BE2C (cell line): ENCODE results near the gene ZNF579.

Experiments used
- DNase-seq: peaks from one replicate; pipeline ENCODE4 v3.0.0-alpha.2; 2020
- H3K27me3 ChIP-seq: fragments of 250-450 bp; sonication (Bioruptor Pico); 2 replicates; pipeline ENCODE4 v1.5.1; 2020; ENCODE audit warnings: mild to moderate bottlenecking
- H3K36me3 ChIP-seq: fragments of 250-450 bp; sonication (Bioruptor Pico); 2 replicates; pipeline ENCODE4 v1.5.1; 2020; ENCODE audit warnings: mild to moderate bottlenecking
- H3K4me1 ChIP-seq: fragments of 250-450 bp; sonication (Bioruptor Pico); 2 replicates; pipeline ENCODE4 v1.5.1; 2020
- H3K4me3 ChIP-seq: 2 replicates; pipeline ENCODE4 v1.5.1; 2011; ENCODE audit warnings: low read depth, low read length
- H3K9me3 ChIP-seq: fragments of 250-450 bp; sonication (Bioruptor Pico); 2 replicates; pipeline ENCODE4 v1.5.1; 2020
- TF ChIP-seq, protein P1 (sequence below): IDR thresholded peaks from 2 replicates; pipeline ENCODE4 v1.5.1; 2012; ENCODE audit warnings: mild to moderate bottlenecking, low read depth, low read length

ZNF579 gene

DNA sequence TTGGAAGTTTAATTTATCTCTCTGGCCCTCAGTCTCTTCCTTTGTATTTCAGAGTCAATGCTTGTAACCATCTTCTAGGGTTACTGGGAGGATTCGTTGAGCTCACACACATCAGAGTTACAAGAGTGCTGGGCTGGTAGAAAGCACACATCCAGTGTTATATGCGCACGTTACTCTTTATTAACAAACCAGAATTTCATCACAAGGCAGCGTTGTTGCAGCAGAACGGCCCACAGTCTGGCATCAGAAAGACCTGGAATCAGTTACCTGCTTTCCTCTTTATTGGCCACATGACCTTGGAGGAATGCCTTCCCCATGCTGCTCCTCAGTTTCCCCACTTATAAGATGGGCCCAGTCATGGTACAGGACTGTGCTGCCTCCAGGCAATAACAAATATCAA lies 28.7 kb upstream of the ZNF579 start:
- Histone ChIP-seq H3K4me3 (no peak overlapping the region), H3K4me1 (no peaks in the 10 kb centered on the region; the same call in 1 of the 2 replicates), H3K36me3 (peaks cover 7% of the 10 kb centered on the region), H3K9me3 (no peaks in the 10 kb centered on the region), H3K27me3 (no peaks in the 10 kb centered on the region)
- DNase-seq: no peak
- TF ChIP-seq, protein P1, sequence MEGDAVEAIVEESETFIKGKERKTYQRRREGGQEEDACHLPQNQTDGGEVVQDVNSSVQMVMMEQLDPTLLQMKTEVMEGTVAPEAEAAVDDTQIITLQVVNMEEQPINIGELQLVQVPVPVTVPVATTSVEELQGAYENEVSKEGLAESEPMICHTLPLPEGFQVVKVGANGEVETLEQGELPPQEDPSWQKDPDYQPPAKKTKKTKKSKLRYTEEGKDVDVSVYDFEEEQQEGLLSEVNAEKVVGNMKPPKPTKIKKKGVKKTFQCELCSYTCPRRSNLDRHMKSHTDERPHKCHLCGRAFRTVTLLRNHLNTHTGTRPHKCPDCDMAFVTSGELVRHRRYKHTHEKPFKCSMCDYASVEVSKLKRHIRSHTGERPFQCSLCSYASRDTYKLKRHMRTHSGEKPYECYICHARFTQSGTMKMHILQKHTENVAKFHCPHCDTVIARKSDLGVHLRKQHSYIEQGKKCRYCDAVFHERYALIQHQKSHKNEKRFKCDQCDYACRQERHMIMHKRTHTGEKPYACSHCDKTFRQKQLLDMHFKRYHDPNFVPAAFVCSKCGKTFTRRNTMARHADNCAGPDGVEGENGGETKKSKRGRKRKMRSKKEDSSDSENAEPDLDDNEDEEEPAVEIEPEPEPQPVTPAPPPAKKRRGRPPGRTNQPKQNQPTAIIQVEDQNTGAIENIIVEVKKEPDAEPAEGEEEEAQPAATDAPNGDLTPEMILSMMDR: no peak

DNA sequence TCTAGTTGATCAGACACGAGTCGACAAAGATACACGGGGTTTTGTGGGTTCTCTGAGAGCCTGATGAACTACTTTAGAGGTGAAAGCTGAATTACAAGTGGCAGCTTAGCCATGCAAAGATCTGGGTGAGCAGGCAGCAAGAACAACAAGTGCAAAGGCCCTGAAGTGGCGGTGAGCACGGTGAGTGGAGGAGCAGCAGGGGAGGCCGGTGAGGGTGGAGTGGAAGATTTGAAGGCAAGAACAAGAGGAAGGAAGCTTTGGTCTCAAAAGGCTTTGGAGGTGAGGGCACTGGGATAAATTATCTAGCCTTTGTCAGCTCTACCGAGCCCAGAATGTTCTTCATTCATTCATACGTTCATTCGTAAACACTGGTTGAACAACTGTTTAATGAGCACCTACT lies 26.2 kb upstream of the ZNF579 start:
- no peaks in the 10 kb centered on the region; the same call in 1 of the 2 replicates for H3K4me1 ChIP-seq
- no peak overlapping the region; the same call in 1 of the 2 replicates for H3K4me3 ChIP-seq
- TF ChIP-seq, protein P1: no peak
- no peaks in the 10 kb centered on the region for H3K27me3 ChIP-seq
- no peak for DNase-seq
- no peaks in the 10 kb centered on the region for H3K9me3 ChIP-seq
- peaks cover 7% of the 10 kb centered on the region for H3K36me3 ChIP-seq

DNA sequence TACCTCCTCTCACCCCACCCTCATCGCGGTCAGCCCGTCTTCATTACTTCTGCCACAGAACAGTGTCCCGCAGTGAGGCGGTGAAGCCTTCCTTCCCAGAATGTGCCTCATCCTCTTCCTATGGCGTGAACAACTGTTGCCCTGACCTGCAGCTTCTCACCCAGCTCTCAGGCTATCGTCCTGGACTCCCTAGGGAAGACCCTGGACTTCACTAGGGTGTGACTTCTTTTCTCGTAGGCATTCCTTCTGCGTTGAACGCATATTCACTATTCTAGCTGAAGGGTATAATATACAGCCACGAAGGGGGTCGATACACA lies 25.8 kb upstream of the ZNF579 start:
- Histone ChIP-seq H3K9me3 (no peaks in the 10 kb centered on the region), H3K4me1 (no peaks in the 10 kb centered on the region; the same call in 1 of the 2 replicates), H3K36me3 (peaks cover 7% of the 10 kb centered on the region), H3K27me3 (no peaks in the 10 kb centered on the region), H3K4me3 (peak overlapping the region; percentile 90)
- TF ChIP-seq, protein P1: no peak
- no peak for DNase-seq

GRCh38 chr19:55605637-55606470 lies 25.2 kb upstream of the ZNF579 start, which contains the start of gene ZNF865:
Gene ZNF865, plus strand, starts transcription at chr19:55605647. Its CDS starts 7,972 bp downstream, at chr19:55613619.
- Histone ChIP-seq H3K27me3 (no peaks in the 10 kb centered on the region), H3K4me1 (no peaks in the 10 kb centered on the region; the same call in 1 of the 2 replicates), H3K36me3 (peaks cover 7% of the 10 kb centered on the region), H3K4me3 (peak within 1 kb of the TSS; percentile 90), H3K9me3 (no peaks in the 10 kb centered on the region)
- TF ChIP-seq, protein P1: peak; percentile 90
- peak; percentile 79 for DNase-seq

DNA sequence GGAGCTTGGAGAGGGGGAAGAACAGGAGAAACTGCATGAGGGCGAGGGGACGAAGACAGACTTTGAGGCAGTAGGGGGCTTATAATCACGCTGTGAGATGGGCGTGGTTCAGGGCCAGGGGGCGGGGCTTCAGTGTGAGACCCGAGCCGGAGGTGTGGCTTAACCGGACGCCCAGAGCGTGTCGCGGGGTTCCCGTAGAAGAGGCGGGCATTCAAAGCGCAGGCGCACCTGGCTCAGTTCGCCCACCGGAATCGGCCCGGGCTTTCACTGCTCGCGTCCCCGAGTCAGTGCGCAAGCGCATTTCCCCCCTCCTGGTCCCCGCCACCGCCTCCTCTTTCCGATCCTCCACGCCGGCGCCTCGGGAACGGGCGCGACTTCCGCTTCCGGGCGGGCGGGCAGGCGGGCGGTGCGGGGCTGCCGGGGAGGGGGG lies 24.6 kb upstream of the ZNF579 start:
- H3K9me3 ChIP-seq: no peaks in the 10 kb centered on the region
- H3K36me3 ChIP-seq: peaks cover 7% of the 10 kb centered on the region
- H3K27me3 ChIP-seq: no peaks in the 10 kb centered on the region
- H3K4me1 ChIP-seq: no peaks in the 10 kb centered on the region; the same call in 1 of the 2 replicates
- DNase-seq: peak; percentile 98
- H3K4me3 ChIP-seq: peak overlapping the region; percentile 90
- TF ChIP-seq, protein P1: no peak
